Colonic mucosa (tissue), 4 donors: Measurements from ENCODE around the gene HIVEP3. TPM values are rescaled to one million over a fixed set of nuclear protein-coding genes. Genes with fewer than 3 reads are reported as not detected.

Experiments
- DNase-seq: peaks from one replicate; pipeline ENCODE4 v3.0.0-alpha.2; 2020
- H3K27ac ChIP-seq: fragments of 200-600 bp; one replicate; pipeline ENCODE4 v1.8.0; 2021
- H3K27me3 ChIP-seq: fragments of 200-600 bp; one replicate; pipeline ENCODE4 v1.8.0; 2021
- H3K36me3 ChIP-seq: fragments of 200-600 bp; one replicate; pipeline ENCODE4 v1.8.0; 2021
- H3K4me1 ChIP-seq: fragments of 200-600 bp; one replicate; pipeline ENCODE4 v1.8.0; 2021; ENCODE audit warnings: mild to moderate bottlenecking
- H3K4me3 ChIP-seq: fragments of 200-600 bp; one replicate; pipeline ENCODE4 v1.8.0; 2021
- H3K9ac ChIP-seq, 2 donors: one replicate each; pipeline ENCODE4 v1.7.0; 2013; ENCODE audit warnings: control low read depth in 2 of 2, low read depth in 2 of 2, low read length in 2 of 2
- H3K9me3 ChIP-seq: fragments of 200-600 bp; one replicate; pipeline ENCODE4 v1.8.0; 2021
- intact Hi-C: fragments of 100-400 bp; cut with DNase I; formaldehyde crosslinking; loops from one replicate; pipeline ENCODE4 v1.14.1; 2022
- total RNA-seq, 2 donors: library from RNA; stranded (reverse); fragmentation: NEBNext Ultra II Directional in 1 of 2; extraction: Animal tissue kit (Norgen Biotek cat#: 25700) in 1 of 2; gene quantifications; one replicate each; pipeline ENCODE4 v1.2.1, GENCODE V29; 2021
- TF ChIP-seq, protein P1 (sequence below): fragments of 200-600 bp; IDR thresholded peaks from one replicate; pipeline ENCODE4 v1.8.0; 2022; ENCODE audit warnings: antibody characterized with exemption, mild to moderate bottlenecking
- donor health status: healthy.
- donor health status: DM: no; HTN: no; CAD: no.
- donor health status: DM: no; HTN: no; CAD: no.

The HIVEP3 gene
- total RNA-seq, 2 donors from 2014 or later = 1.9 to 3.3 TPM

DNA sequence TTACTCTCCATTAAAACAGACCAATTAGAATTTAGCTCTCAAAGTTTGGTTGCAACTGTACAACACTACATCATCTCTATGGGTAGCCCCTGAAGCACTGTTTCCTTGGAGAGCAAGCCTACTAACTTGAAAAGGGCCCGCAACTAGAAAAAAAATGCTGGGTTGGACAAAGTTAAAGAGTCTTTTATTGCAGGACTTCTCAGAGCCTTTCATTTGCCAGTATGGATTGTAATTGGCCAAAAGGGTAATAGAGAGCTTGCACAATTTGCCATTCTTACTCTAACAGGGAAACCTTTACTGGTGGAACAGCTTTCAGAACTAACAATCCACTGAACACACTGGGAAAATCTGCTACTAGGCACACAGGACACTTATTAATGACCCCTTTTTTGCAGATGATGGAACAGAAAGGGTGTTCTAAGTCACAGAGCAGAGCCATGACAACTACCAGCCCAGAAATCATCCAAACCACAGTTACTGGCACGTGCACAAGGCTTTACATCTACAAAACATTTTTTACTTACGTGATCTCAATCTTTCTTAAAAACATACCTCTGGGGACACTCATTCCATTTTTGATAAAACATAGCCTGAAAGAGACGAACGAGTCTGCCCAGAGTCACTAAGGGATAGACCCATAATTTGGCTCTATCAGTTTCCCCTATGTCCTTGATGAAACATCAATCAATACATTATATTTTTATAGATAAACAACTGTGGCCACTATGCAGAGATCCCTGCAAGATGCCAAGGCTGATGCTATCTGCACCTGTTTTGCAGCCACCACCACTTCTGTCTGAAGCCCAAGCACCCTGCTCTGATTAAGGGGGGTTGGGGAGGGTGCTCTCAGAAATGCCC lies 257.9 kb downstream of the HIVEP3 start:
- intact Hi-C loops = no loop called here
- H3K9ac ChIP-seq = no peak overlapping the region
- DNase-seq = no peak
- H3K27ac ChIP-seq = no peak overlapping the region
- no peaks in the 10 kb centered on the region for H3K36me3 ChIP-seq
- H3K4me3 ChIP-seq = peak overlapping the region; percentile 46
- no peaks in the 10 kb centered on the region for H3K27me3 ChIP-seq
- H3K9me3 ChIP-seq = no peaks in the 10 kb centered on the region
- TF ChIP-seq, protein P1, sequence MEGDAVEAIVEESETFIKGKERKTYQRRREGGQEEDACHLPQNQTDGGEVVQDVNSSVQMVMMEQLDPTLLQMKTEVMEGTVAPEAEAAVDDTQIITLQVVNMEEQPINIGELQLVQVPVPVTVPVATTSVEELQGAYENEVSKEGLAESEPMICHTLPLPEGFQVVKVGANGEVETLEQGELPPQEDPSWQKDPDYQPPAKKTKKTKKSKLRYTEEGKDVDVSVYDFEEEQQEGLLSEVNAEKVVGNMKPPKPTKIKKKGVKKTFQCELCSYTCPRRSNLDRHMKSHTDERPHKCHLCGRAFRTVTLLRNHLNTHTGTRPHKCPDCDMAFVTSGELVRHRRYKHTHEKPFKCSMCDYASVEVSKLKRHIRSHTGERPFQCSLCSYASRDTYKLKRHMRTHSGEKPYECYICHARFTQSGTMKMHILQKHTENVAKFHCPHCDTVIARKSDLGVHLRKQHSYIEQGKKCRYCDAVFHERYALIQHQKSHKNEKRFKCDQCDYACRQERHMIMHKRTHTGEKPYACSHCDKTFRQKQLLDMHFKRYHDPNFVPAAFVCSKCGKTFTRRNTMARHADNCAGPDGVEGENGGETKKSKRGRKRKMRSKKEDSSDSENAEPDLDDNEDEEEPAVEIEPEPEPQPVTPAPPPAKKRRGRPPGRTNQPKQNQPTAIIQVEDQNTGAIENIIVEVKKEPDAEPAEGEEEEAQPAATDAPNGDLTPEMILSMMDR = no peak
- peaks cover 3% of the 10 kb centered on the region for H3K4me1 ChIP-seq

DNA sequence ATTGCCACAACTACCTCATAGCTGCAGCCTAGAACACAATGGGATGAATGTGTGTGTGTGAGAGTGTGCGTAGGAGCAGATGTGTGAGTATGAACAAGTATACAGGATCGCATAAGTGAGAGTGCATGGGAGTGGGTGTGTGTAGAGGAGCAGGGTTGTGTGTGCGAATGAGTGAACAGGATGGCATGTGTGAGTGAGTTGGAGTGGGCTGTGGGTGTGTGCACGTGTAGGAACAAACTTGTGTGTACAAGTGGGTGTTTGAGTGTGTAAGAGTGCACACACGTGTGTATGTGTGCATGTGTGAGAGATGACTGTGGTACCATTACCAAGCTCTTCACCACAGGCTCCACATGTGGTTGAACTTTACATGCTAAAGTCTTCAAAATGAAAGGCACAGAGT lies 258.8 kb downstream of the HIVEP3 start:
- Histone ChIP-seq H3K4me3 (no peak overlapping the region), H3K9ac (no peak overlapping the region), H3K36me3 (no peaks in the 10 kb centered on the region), H3K4me1 (peaks cover 3% of the 10 kb centered on the region), H3K27me3 (no peaks in the 10 kb centered on the region), H3K27ac (no peak overlapping the region), H3K9me3 (no peaks in the 10 kb centered on the region)
- no peak for DNase-seq
- TF ChIP-seq, protein P1 = no peak
- intact Hi-C loops = no loop called here

DNA sequence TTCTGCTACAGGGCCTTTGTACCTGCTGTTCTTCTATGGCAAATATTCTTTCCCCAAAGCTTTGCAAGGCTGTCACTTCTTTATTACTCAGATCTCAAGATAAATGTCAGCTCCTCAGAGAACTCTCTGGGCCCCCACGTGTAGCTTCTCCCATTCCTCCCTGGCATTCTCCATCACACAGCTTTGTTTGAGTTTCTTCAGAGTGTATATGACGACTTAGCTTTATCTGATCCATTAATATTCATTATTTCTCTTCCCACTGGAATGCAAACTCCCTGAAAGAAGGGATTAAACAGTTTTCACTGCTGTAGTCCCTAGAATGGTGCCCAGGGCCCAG lies 259.6 kb downstream of the HIVEP3 start:
- intact Hi-C loops = no loop called here
- Histone ChIP-seq H3K27ac (no peak overlapping the region), H3K27me3 (no peaks in the 10 kb centered on the region), H3K9ac (no peak overlapping the region), H3K9me3 (no peaks in the 10 kb centered on the region), H3K4me1 (peaks cover 3% of the 10 kb centered on the region), H3K4me3 (no peak overlapping the region), H3K36me3 (no peaks in the 10 kb centered on the region)
- TF ChIP-seq, protein P1 = no peak
- DNase-seq = no peak

DNA sequence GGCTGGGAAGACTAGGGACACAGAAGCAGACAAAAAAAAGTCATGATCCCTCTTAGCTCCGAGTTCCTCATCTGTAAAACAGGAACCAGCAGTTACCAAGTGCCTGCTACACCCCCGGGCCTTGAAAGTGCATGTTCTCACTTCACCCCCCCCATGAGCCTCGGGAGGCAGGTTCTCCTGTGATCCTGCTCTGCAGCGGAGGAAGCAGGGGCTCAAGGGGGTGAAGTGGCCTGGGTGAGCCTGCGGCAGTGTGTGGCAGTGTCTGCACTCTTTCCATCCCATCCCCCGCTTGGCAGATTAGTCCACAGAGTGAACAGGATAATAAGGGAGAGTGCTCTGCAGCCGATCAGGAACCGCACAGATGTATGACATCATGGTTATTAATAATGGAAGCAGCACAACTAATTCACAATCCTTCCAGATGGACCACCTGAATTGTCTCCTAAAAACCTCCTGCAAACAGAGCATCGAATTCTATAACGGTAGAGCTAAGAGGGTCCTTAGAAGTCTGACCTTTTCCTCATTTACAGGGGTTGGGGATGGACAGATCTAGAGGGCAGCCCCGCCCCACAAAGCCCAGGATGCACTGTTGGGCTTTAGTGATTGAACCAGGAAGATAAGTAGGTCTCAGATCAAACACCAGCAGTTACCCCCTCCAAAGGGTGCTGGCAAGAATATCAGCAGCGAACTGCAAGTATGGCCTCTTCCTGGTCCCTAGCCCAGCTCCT lies 260.1 kb downstream of the HIVEP3 start:
- no peak for DNase-seq
- no peak overlapping the region for H3K27ac ChIP-seq

DNA sequence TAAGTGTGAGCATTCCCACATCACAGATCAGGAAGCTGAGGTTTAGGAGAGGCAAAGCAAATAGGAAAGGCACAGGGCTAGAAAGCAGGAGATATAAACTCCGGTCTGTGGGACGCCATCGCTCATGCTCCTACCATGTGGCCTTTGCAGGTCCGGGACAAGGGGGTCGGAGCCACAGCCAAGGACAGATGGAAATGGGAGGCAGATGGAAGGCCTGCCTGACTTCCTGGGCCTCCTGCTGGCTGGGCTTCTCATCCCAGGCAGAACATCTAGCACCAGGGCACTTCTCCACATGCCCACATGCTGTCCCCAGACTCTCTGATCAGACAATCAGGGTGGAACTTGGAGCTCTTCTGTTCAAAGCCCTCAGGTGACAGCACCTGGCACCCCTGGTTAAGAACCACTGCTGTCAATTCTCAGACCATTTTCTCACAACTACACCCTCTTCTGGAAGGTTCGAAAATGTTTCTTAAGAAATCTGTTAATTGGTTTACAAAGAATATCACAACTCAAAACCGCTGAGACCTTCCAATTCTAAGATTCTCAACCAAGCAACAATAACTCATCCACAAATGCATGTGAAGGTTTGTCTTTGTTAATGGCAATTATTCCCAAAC lies 260.9 kb downstream of the HIVEP3 start:
- no peak overlapping the region for H3K9ac ChIP-seq
- no peak overlapping the region for H3K27ac ChIP-seq
- peaks cover 3% of the 10 kb centered on the region for H3K4me1 ChIP-seq
- TF ChIP-seq, protein P1 = no peak
- intact Hi-C loops = no loop called here
- no peaks in the 10 kb centered on the region for H3K36me3 ChIP-seq
- H3K9me3 ChIP-seq = no peaks in the 10 kb centered on the region
- DNase-seq = no peak
- no peaks in the 10 kb centered on the region for H3K27me3 ChIP-seq
- no peak overlapping the region for H3K4me3 ChIP-seq

More for the DNA sequence above, 260.1 kb downstream of the HIVEP3 start:
- Histone ChIP-seq H3K9ac (no peak overlapping the region), H3K27me3 (no peaks in the 10 kb centered on the region), H3K4me1 (peaks cover 3% of the 10 kb centered on the region), H3K36me3 (no peaks in the 10 kb centered on the region), H3K4me3 (no peak overlapping the region), H3K9me3 (no peaks in the 10 kb centered on the region)
- intact Hi-C loops = no loop called here
- TF ChIP-seq, protein P1 = no peak
